HCT116 (cell line): ENCODE data around the gene RBBP8NL. TPM values are rescaled to one million over a fixed set of nuclear protein-coding genes. Genes with fewer than 3 reads are reported as not detected.

Experiments
- ATAC-seq: fragments of 200-7000 bp; cut with Tn5 transposase; 2 replicates; pipeline ENCODE4 v1.9.1; 2020; ENCODE audit warnings: mild to moderate bottlenecking, moderate library complexity
- BruUV-seq: library from RNA; stranded (reverse); fragments of 400-500 nt; replicated peaks from 2 replicates; lab custom pipeline; 2021; lab: Mats Ljungman, UMichigan
- CTCF ChIA-PET: fragments of 300-600 bp; sonication (Branson Sonifier 250); formaldehyde crosslinking; loops from one replicate; lab custom pipeline; 2021; ENCODE audit warnings: antibody characterized with exemption; lab: Charles Lee
- POLR2A ChIA-PET: fragments of 300-600, 350-600 bp; sonication (Branson Sonifier 250); formaldehyde crosslinking; loops from one replicate; lab custom pipeline; 2021; ENCODE audit warnings: antibody characterized with exemption; lab: Charles Lee
- RAD21 ChIA-PET, 2 experiments: fragments of 300-600 bp; sonication (Branson Sonifier 250); formaldehyde crosslinking; loops; one replicate each; lab custom pipeline; 2023; ENCODE audit warnings: low total read pairs in 2 of 2; ENCODE audit not compliant: uncharacterized antibody in 2 of 2, unreplicated experiment in 2 of 2, low non-redundant PET in 1 of 2; lab: Charles Lee
- DNase-seq: peaks from one replicate; pipeline ENCODE4 v3.0.0-alpha.2; 2010; ENCODE audit warnings: low read depth, low spot score
- H2AFZ ChIP-seq: fragments of 200-600 bp; shearing (Covaris generic), sonication (generic); 2 replicates; pipeline ENCODE4 v1.6.1; 2017; ENCODE audit warnings: low read depth, mixed run types, mixed read lengths, antibody characterized with exemption, low read length; ENCODE audit not compliant: poor library complexity, severe bottlenecking
- H3K27ac ChIP-seq: 2 replicates; pipeline ENCODE4 v1.5.1; 2012; ENCODE audit warnings: low read depth, low read length
- H3K27me3 ChIP-seq: fragments of 200-600 bp; sonication (generic); 2 replicates; pipeline ENCODE4 v1.6.1; 2016; ENCODE audit warnings: mixed run types, low read length, mixed read lengths; ENCODE audit not compliant: insufficient read depth
- H3K36me3 ChIP-seq, 2 experiments: fragments of 200-500 bp in 1 of 2; fragments of 200-600 bp in 1 of 2; sonication (Bioruptor generic) in 1 of 2; sonication (generic) in 1 of 2; 2 replicates each; pipeline versions ENCODE4 v1.5.1 to v1.6.1; 2014 to 2016; ENCODE audit warnings: low read length in 2 of 2, inconsistent platforms in 1 of 2, mixed read lengths in 1 of 2, mixed run types in 1 of 2; ENCODE audit not compliant: insufficient read depth in 2 of 2, control insufficient read depth in 1 of 2
- H3K4me1 ChIP-seq, 2 experiments: fragments of 200-600 bp in 1 of 2; sonication (generic) in 1 of 2; 2 replicates each; pipeline versions ENCODE4 v1.5.1 to v1.6.1; 2012 to 2017; ENCODE audit warnings: low read length in 2 of 2, inconsistent platforms in 1 of 2, mild to moderate bottlenecking in 1 of 2, mixed read lengths in 1 of 2, mixed run types in 1 of 2, moderate library complexity in 1 of 2; ENCODE audit not compliant: insufficient read depth in 2 of 2, control insufficient read depth in 1 of 2
- H3K4me2 ChIP-seq: fragments of 200-600 bp; sonication (generic); 2 replicates; pipeline ENCODE4 v1.6.1; 2017; ENCODE audit warnings: mixed run types, low read length, mixed read lengths
- H3K4me3 ChIP-seq, 2 experiments: fragments of 200-600 bp in 1 of 2; sonication (generic) in 1 of 2; replicated peaks in 1 of 2; 2 replicates each; pipeline ENCODE4 v1.5.1; 2011 to 2016; ENCODE audit warnings: low read length in 2 of 2, control low read depth in 1 of 2, low read depth in 1 of 2, mild to moderate bottlenecking in 1 of 2, mixed read lengths in 1 of 2, mixed run types in 1 of 2
- H3K79me2 ChIP-seq: fragments of 200-600 bp; sonication (generic); 2 replicates; pipeline ENCODE4 v1.6.1; 2017; ENCODE audit warnings: mild to moderate bottlenecking, mixed run types, low read length, moderate library complexity, mixed read lengths; ENCODE audit not compliant: insufficient read depth
- H3K9ac ChIP-seq: fragments of 200-600 bp; sonication (generic); 2 replicates; pipeline ENCODE4 v1.6.1; 2016; ENCODE audit warnings: low read length, mixed read lengths
- H3K9me2 ChIP-seq: fragments of 200-600 bp; sonication (generic), shearing (Covaris generic); 2 replicates; pipeline ENCODE4 v1.6.1; 2017; ENCODE audit warnings: mixed run types, mild to moderate bottlenecking, moderate library complexity; ENCODE audit not compliant: insufficient read depth
- H3K9me3 ChIP-seq, 2 experiments: fragments of 200-500 bp in 1 of 2; fragments of 200-600 bp in 1 of 2; sonication (Bioruptor generic) in 1 of 2; sonication (generic) in 1 of 2; 2 replicates each; pipeline ENCODE4 v1.6.1; 2014 to 2017; ENCODE audit warnings: low read length in 2 of 2, mixed read lengths in 2 of 2, inconsistent platforms in 1 of 2, low read depth in 1 of 2, mild to moderate bottlenecking in 1 of 2, mixed run types in 1 of 2, moderate library complexity in 1 of 2; ENCODE audit not compliant: control insufficient read depth in 1 of 2, insufficient read depth in 1 of 2
- H4K20me1 ChIP-seq: fragments of 200-600 bp; sonication (generic), shearing (Covaris generic); 2 replicates; pipeline ENCODE4 v1.6.1; 2017; ENCODE audit warnings: mixed run types, mild to moderate bottlenecking, moderate library complexity; ENCODE audit not compliant: insufficient read depth
- EGR1 ChIP-seq: IDR thresholded peaks from 2 replicates; pipeline ENCODE4 v1.6.1; 2012; ENCODE audit warnings: low read depth
- ELF1 ChIP-seq: IDR thresholded peaks from 2 replicates; pipeline ENCODE4 v1.6.1; 2012; ENCODE audit warnings: low read depth, borderline replicate concordance
- EZH2 ChIP-seq: fragments of 200-600 bp; sonication (generic); IDR thresholded peaks from 2 replicates; pipeline ENCODE4 v1.6.1; 2017; ENCODE audit warnings: antibody characterized with exemption, mixed run types
- JUND ChIP-seq: IDR thresholded peaks from 2 replicates; pipeline ENCODE4 v1.6.1; 2012
- POLR2A ChIP-seq: IDR thresholded peaks from 2 replicates; pipeline ENCODE4 v1.7.0; 2011; ENCODE audit warnings: borderline replicate concordance; ENCODE audit not compliant: insufficient read depth, insufficient read length; ENCODE audit errors: extremely low read depth
- POLR2AphosphoS5 ChIP-seq: IDR thresholded peaks from 2 replicates; pipeline ENCODE4 v1.6.1; 2011; ENCODE audit warnings: mild to moderate bottlenecking, low read depth, low read length, moderate library complexity
- RAD21 ChIP-seq: IDR thresholded peaks from 2 replicates; pipeline ENCODE4 v1.6.1; 2012; ENCODE audit warnings: low read depth, mild to moderate bottlenecking
- SP1 ChIP-seq: IDR thresholded peaks from 2 replicates; pipeline ENCODE4 v1.6.1; 2012; ENCODE audit warnings: low read depth
- YY1 ChIP-seq: IDR thresholded peaks from 2 replicates; pipeline ENCODE4 v1.6.1; 2011; ENCODE audit warnings: low read length, low read depth, moderate library complexity, mild to moderate bottlenecking; ENCODE audit not compliant: insufficient replicate concordance; ENCODE audit errors: extremely low read depth
- ZNF274 ChIP-seq: fragments of 200-500 bp; sonication (Bioruptor generic); IDR thresholded peaks from 2 replicates; pipeline ENCODE4 v1.6.1; 2014; ENCODE audit warnings: mild to moderate bottlenecking, low read depth, low read length, inconsistent platforms
- intact Hi-C: fragments of 100-400 bp; cut with micrococcal nuclease; formaldehyde crosslinking; loops from 2 replicates; pipeline ENCODE4 v1.10.0; 2022
- total RNA-seq: library from RNA; stranded (reverse); gene quantifications from one replicate; pipeline ENCODE4 v1.2.1, GENCODE V29; 2021; ENCODE audit not compliant: unreplicated experiment
- TF ChIP-seq, protein P1 (sequence below): IDR thresholded peaks from 2 replicates; pipeline ENCODE4 v1.6.1; 2012; ENCODE audit warnings: low read depth
- TF ChIP-seq, protein P2 (sequence below): IDR thresholded peaks from 2 replicates; pipeline ENCODE4 v1.6.1; 2011; ENCODE audit warnings: mild to moderate bottlenecking, low read length, moderate library complexity; ENCODE audit not compliant: insufficient replicate concordance; ENCODE audit errors: extremely low read depth

RBBP8NL gene
- total RNA-seq, 1 experiment from 2014 or later = 0.59 TPM

DNA sequence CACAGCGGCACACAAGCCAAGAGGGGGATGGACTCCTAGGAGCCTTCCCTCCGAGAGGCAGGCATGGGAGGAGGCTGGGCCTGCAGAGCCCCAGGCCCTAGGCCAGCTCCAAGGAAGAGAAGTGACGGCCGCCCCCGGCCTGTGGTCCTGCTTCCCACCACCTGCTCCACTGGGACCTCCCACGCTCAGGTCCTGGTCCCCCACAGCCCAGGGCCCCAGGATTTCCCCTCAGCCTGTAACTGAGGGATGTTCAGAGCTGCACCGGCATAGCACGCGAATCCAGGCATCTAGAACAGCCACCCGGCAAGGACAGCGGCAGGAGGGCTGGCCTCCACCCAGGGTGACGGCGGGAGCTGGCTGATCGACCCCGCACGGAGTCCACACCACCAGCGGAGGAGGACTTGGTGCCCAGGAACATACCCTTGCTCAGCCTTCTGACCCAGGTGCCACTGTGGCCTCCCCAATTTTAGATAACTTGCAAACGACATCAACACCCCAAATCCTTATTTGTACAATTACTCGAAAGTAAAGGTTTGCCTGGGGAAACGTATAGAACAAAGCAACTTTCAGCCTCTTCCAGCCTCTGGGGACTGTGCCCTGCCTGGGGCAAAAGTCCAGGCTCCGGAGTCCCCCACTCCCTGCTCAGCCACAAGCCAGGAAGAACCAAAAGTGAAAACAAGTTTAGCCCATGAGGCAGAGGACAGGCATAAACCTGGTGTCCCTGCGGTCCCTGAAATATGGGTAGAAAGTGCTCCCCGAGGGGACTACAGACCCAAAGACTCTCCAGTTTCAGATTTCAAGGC lies 45.0 kb upstream of the RBBP8NL start:
- H3K27me3 ChIP-seq = no peaks in the 10 kb centered on the region

More for the DNA sequence above, 45.0 kb upstream of the RBBP8NL start:
- no TSS peak for BruUV-seq
- DNase-seq (no peak), ATAC-seq (no peak)
- Histone ChIP-seq H2AFZ (no peak overlapping the region), H3K4me1 (no peaks in the 10 kb centered on the region), H3K9ac (no peak overlapping the region), H3K27ac (no peak overlapping the region), H3K4me3 (no peak overlapping the region), H3K79me2 (no peaks in the 10 kb centered on the region), H3K9me3 (no peaks in the 10 kb centered on the region), H4K20me1 (no peaks in the 10 kb centered on the region), H3K4me2 (no peak overlapping the region), H3K36me3 (no peaks in the 10 kb centered on the region), H3K9me2 (no peaks in the 10 kb centered on the region)
- ChIA-PET RAD21 (no interaction called here), POLR2A (no interaction called here), CTCF (no interaction called here)
- no peak for TF ChIP-seq ZNF274
- TF ChIP-seq POLR2A = no peak
- TF ChIP-seq, protein P1, sequence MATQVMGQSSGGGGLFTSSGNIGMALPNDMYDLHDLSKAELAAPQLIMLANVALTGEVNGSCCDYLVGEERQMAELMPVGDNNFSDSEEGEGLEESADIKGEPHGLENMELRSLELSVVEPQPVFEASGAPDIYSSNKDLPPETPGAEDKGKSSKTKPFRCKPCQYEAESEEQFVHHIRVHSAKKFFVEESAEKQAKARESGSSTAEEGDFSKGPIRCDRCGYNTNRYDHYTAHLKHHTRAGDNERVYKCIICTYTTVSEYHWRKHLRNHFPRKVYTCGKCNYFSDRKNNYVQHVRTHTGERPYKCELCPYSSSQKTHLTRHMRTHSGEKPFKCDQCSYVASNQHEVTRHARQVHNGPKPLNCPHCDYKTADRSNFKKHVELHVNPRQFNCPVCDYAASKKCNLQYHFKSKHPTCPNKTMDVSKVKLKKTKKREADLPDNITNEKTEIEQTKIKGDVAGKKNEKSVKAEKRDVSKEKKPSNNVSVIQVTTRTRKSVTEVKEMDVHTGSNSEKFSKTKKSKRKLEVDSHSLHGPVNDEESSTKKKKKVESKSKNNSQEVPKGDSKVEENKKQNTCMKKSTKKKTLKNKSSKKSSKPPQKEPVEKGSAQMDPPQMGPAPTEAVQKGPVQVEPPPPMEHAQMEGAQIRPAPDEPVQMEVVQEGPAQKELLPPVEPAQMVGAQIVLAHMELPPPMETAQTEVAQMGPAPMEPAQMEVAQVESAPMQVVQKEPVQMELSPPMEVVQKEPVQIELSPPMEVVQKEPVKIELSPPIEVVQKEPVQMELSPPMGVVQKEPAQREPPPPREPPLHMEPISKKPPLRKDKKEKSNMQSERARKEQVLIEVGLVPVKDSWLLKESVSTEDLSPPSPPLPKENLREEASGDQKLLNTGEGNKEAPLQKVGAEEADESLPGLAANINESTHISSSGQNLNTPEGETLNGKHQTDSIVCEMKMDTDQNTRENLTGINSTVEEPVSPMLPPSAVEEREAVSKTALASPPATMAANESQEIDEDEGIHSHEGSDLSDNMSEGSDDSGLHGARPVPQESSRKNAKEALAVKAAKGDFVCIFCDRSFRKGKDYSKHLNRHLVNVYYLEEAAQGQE = no peak
- TF ChIP-seq, protein P2, sequence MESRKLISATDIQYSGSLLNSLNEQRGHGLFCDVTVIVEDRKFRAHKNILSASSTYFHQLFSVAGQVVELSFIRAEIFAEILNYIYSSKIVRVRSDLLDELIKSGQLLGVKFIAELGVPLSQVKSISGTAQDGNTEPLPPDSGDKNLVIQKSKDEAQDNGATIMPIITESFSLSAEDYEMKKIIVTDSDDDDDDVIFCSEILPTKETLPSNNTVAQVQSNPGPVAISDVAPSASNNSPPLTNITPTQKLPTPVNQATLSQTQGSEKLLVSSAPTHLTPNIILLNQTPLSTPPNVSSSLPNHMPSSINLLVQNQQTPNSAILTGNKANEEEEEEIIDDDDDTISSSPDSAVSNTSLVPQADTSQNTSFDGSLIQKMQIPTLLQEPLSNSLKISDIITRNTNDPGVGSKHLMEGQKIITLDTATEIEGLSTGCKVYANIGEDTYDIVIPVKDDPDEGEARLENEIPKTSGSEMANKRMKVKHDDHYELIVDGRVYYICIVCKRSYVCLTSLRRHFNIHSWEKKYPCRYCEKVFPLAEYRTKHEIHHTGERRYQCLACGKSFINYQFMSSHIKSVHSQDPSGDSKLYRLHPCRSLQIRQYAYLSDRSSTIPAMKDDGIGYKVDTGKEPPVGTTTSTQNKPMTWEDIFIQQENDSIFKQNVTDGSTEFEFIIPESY = no peak
- TF ChIP-seq RAD21 = no peak
- no peak for TF ChIP-seq JUND
- TF ChIP-seq EGR1 = no peak
- TF ChIP-seq SP1 = no peak
- no peak for TF ChIP-seq POLR2AphosphoS5
- no peak for TF ChIP-seq YY1
- TF ChIP-seq ELF1 = no peak
- no peak for TF ChIP-seq EZH2
- intact Hi-C loops = no loop called here
